Mammary epithelial cell (primary cell): ENCODE results near the gene SLC7A7.

Experiments used
- EZH2 ChIP-seq: IDR thresholded peaks from 2 replicates; pipeline ENCODE4 v1.6.1; 2012; ENCODE audit warnings: low read length, inconsistent platforms, borderline replicate concordance
- TF ChIP-seq, protein P1 (sequence below), 2 donors: IDR thresholded peaks in 1 of 2; conservative IDR thresholded peaks in 1 of 2; 2 replicates each; pipeline ENCODE4 v1.5.1; 2011 to 2012; ENCODE audit warnings: inconsistent platforms in 2 of 2, low read length in 2 of 2, mild to moderate bottlenecking in 2 of 2, control low read depth in 1 of 2, low read depth in 1 of 2; ENCODE audit not compliant: insufficient read depth in 1 of 2; ENCODE audit errors: extremely low read depth in 1 of 2

- TF ChIP-seq EZH2, result no peak
- TF ChIP-seq, protein P1, sequence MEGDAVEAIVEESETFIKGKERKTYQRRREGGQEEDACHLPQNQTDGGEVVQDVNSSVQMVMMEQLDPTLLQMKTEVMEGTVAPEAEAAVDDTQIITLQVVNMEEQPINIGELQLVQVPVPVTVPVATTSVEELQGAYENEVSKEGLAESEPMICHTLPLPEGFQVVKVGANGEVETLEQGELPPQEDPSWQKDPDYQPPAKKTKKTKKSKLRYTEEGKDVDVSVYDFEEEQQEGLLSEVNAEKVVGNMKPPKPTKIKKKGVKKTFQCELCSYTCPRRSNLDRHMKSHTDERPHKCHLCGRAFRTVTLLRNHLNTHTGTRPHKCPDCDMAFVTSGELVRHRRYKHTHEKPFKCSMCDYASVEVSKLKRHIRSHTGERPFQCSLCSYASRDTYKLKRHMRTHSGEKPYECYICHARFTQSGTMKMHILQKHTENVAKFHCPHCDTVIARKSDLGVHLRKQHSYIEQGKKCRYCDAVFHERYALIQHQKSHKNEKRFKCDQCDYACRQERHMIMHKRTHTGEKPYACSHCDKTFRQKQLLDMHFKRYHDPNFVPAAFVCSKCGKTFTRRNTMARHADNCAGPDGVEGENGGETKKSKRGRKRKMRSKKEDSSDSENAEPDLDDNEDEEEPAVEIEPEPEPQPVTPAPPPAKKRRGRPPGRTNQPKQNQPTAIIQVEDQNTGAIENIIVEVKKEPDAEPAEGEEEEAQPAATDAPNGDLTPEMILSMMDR (conservative IDR thresholded peaks at IDR 0.05 in 1 of 2, IDR thresholded peaks at IDR 0.05 in 1 of 2; ENCODE audit: extremely low read depth in 1 of 2, insufficient read depth in 1 of 2, low read depth in 1 of 2, low read length in 2 of 2), result peak; percentile 74 to 85
These were observed 7.4 kb upstream of the SLC7A7 start for GRCh38 chr14:22822571-22823098.
